Mesenchymal stem cell (in vitro differentiated cells and primary cell): Measurements from ENCODE around the gene ADRM1.

Experiments
- DNase-seq: peaks from one replicate; pipeline ENCODE4 v3.0.0-alpha.2; 2013
- H2AFZ ChIP-seq: one replicate; pipeline ENCODE4 v1.6.1; 2013; ENCODE audit warnings: low read depth, mild to moderate bottlenecking, control low read depth, inconsistent platforms, low read length, moderate library complexity
- H2AK5ac ChIP-seq: 2 replicates; pipeline ENCODE4 v1.6.1; 2013; ENCODE audit warnings: low read length, moderate library complexity, mild to moderate bottlenecking, inconsistent platforms; ENCODE audit not compliant: severe bottlenecking
- H2BK120ac ChIP-seq: one replicate; pipeline ENCODE4 v1.6.1; 2013; ENCODE audit warnings: low read depth, mild to moderate bottlenecking, inconsistent platforms, low read length, moderate library complexity
- H2BK12ac ChIP-seq, 2 experiments: one replicate each; pipeline ENCODE4 v1.6.1; 2013; ENCODE audit warnings: inconsistent platforms in 2 of 2, low read length in 2 of 2, mild to moderate bottlenecking in 2 of 2, moderate library complexity in 2 of 2, control low read depth in 1 of 2
- H2BK15ac ChIP-seq: one replicate; pipeline ENCODE4 v1.6.1; 2013; ENCODE audit warnings: mild to moderate bottlenecking, low read depth, inconsistent platforms; ENCODE audit not compliant: poor library complexity, severe bottlenecking
- H2BK5ac ChIP-seq: 2 replicates; pipeline ENCODE4 v1.6.1; 2013; ENCODE audit warnings: low read depth, mild to moderate bottlenecking, low read length, control low read depth, inconsistent platforms; ENCODE audit not compliant: poor library complexity, severe bottlenecking
- H3K14ac ChIP-seq, 2 experiments: one replicate each; pipeline ENCODE4 v1.6.1; 2013; ENCODE audit warnings: inconsistent platforms in 2 of 2, low read length in 2 of 2, control low read depth in 1 of 2, mild to moderate bottlenecking in 1 of 2, moderate library complexity in 1 of 2
- H3K18ac ChIP-seq, 2 experiments: one replicate each; pipeline ENCODE4 v1.6.1; 2013; ENCODE audit warnings: inconsistent platforms in 2 of 2, low read length in 2 of 2, control low read depth in 1 of 2, low read depth in 1 of 2, mild to moderate bottlenecking in 1 of 2
- H3K23ac ChIP-seq, 2 experiments: one replicate each; pipeline ENCODE4 v1.6.1; 2013; ENCODE audit warnings: inconsistent platforms in 2 of 2, low read length in 2 of 2, mild to moderate bottlenecking in 2 of 2, moderate library complexity in 2 of 2, control low read depth in 1 of 2
- H3K27ac ChIP-seq: 2 replicates; pipeline ENCODE4 v1.5.1; 2013; ENCODE audit warnings: mild to moderate bottlenecking, moderate library complexity, low read length, control low read depth, inconsistent platforms; ENCODE audit not compliant: poor library complexity, severe bottlenecking
- H3K27me3 ChIP-seq, 2 experiments: 2 replicates each; pipeline versions ENCODE4 v1.6.1 to v1.7.0; 2013; ENCODE audit warnings: low read length in 2 of 2, mild to moderate bottlenecking in 2 of 2, moderate library complexity in 2 of 2, control low read depth in 1 of 2, inconsistent platforms in 1 of 2; ENCODE audit not compliant: control insufficient read depth in 1 of 2, insufficient read depth in 1 of 2
- H3K36me3 ChIP-seq, 2 experiments: 2 replicates each; pipeline versions ENCODE4 v1.6.1 to v1.7.0; 2013; ENCODE audit warnings: low read length in 2 of 2, control low read depth in 1 of 2, inconsistent platforms in 1 of 2, low read depth in 1 of 2, mild to moderate bottlenecking in 1 of 2; ENCODE audit not compliant: insufficient read depth in 2 of 2, control insufficient read depth in 1 of 2
- H3K4ac ChIP-seq, 2 experiments: one replicate each; pipeline ENCODE4 v1.6.1; 2013; ENCODE audit warnings: inconsistent platforms in 2 of 2, low read length in 2 of 2, mild to moderate bottlenecking in 2 of 2, moderate library complexity in 2 of 2, control low read depth in 1 of 2, low read depth in 1 of 2
- H3K4me1 ChIP-seq: 2 replicates; pipeline ENCODE4 v1.6.1; 2013; ENCODE audit warnings: low read depth, low read length, control low read depth; ENCODE audit not compliant: control insufficient read depth, insufficient read depth
- H3K4me2 ChIP-seq: 2 replicates; pipeline ENCODE4 v1.6.1; 2013; ENCODE audit warnings: low read length, mild to moderate bottlenecking, inconsistent platforms; ENCODE audit not compliant: poor library complexity, severe bottlenecking
- H3K4me3 ChIP-seq, 2 experiments: 2 replicates each; pipeline versions ENCODE4 v1.5.1 to v1.7.0; 2013; ENCODE audit warnings: low read length in 2 of 2, mild to moderate bottlenecking in 2 of 2, control low read depth in 1 of 2, low read depth in 1 of 2; ENCODE audit not compliant: insufficient read depth in 1 of 2
- H3K79me1 ChIP-seq: replicated peaks from 2 replicates; pipeline ENCODE4 v1.6.1; 2013; ENCODE audit warnings: mild to moderate bottlenecking, control low read depth, low read length, inconsistent platforms; ENCODE audit not compliant: poor library complexity, severe bottlenecking
- H3K9ac ChIP-seq: 2 replicates; pipeline ENCODE4 v1.7.0; 2013; ENCODE audit warnings: mild to moderate bottlenecking, low read length, moderate library complexity
- H3K9me3 ChIP-seq: 2 replicates; pipeline ENCODE4 v1.7.0; 2013; ENCODE audit warnings: mild to moderate bottlenecking, low read length; ENCODE audit not compliant: control insufficient read depth
- H4K8ac ChIP-seq: one replicate; pipeline ENCODE4 v1.6.1; 2013; ENCODE audit warnings: inconsistent platforms, mild to moderate bottlenecking, low read length, moderate library complexity
- H4K91ac ChIP-seq: one replicate; pipeline ENCODE4 v1.6.1; 2013; ENCODE audit warnings: mild to moderate bottlenecking, low read length, inconsistent platforms
- WGBS: methylation state at CpG from one replicate; pipeline ENCODE4 v1.1.7; 2013; ENCODE audit warnings: mixed read lengths; 5-methylcytosine and 5-hydroxymethylcytosine counted together

ADRM1 gene

GRCh38 chr20:62296724-62297448, 5.9 kb upstream of the ADRM1 start:
- WGBS, result 94% methylated on average over 30 of the region's 30 CpGs
- H3K4ac ChIP-seq, result no peak overlapping the region
- H2BK15ac ChIP-seq, result no peak overlapping the region
- H2BK5ac ChIP-seq, result no peak overlapping the region
- H3K4me1 ChIP-seq, result peaks cover 3% of the 10 kb centered on the region
- DNase-seq, result no peak
- H3K36me3 ChIP-seq, result peaks cover 47 to 68% of the 10 kb centered on the region in 2 experiments
- no peak overlapping the region for H3K27ac ChIP-seq
- no peak overlapping the region for H3K9ac ChIP-seq
- no peaks in the 10 kb centered on the region for H3K9me3 ChIP-seq
- H4K8ac ChIP-seq, result no peak overlapping the region
- H3K14ac ChIP-seq, result no peak overlapping the region
- no peak overlapping the region for H3K18ac ChIP-seq
- no peak overlapping the region for H3K4me3 ChIP-seq
- H3K4me2 ChIP-seq, result no peak overlapping the region
- H2AK5ac ChIP-seq, result no peak overlapping the region
- H2BK12ac ChIP-seq, result no peak overlapping the region
- H4K91ac ChIP-seq, result no peak overlapping the region
- H2AFZ ChIP-seq, result no peak overlapping the region
- H2BK120ac ChIP-seq, result no peak overlapping the region
- H3K79me1 ChIP-seq, result peaks cover 17% of the 10 kb centered on the region
- no peak overlapping the region for H3K23ac ChIP-seq
- no peaks in the 10 kb centered on the region for H3K27me3 ChIP-seq

- no peak overlapping the region for H2AK5ac ChIP-seq
- H2BK5ac ChIP-seq, result no peak overlapping the region
- H3K4me3 ChIP-seq, result no peak overlapping the region
- H3K23ac ChIP-seq, result no peak overlapping the region
- H3K18ac ChIP-seq, result no peak overlapping the region
- H2BK12ac ChIP-seq, result no peak overlapping the region
- no peak overlapping the region for H2AFZ ChIP-seq
- H3K36me3 ChIP-seq, result peaks cover 42 to 62% of the 10 kb centered on the region in 2 experiments
- no peak overlapping the region for H2BK120ac ChIP-seq
- no peaks in the 10 kb centered on the region for H3K27me3 ChIP-seq
- no peaks in the 10 kb centered on the region for H3K9me3 ChIP-seq
- 89% methylated on average over 29 of the region's 29 CpGs for WGBS
- peaks cover 17% of the 10 kb centered on the region for H3K79me1 ChIP-seq
- H3K9ac ChIP-seq, result no peak overlapping the region
- no peak overlapping the region for H4K8ac ChIP-seq
- no peak overlapping the region for H3K4me2 ChIP-seq
- H4K91ac ChIP-seq, result no peak overlapping the region
- H3K4ac ChIP-seq, result no peak overlapping the region
- no peak overlapping the region for H2BK15ac ChIP-seq
- peaks cover 3% of the 10 kb centered on the region for H3K4me1 ChIP-seq
- no peak for DNase-seq
- no peak overlapping the region for H3K14ac ChIP-seq
- no peak overlapping the region for H3K27ac ChIP-seq
Measured at GRCh38 chr20:62297449-62298227, 5.2 kb upstream of the ADRM1 start.

GRCh38 chr20:62298577-62299249, 4.1 kb upstream of the ADRM1 start:
- Histone ChIP-seq H3K9ac (no peak overlapping the region), H3K36me3 (peaks cover 36 to 58% of the 10 kb centered on the region in 2 experiments), H3K14ac (no peak overlapping the region), H4K8ac (no peak overlapping the region), H3K4me1 (peaks cover 5% of the 10 kb centered on the region), H3K23ac (no peak overlapping the region), H2BK15ac (no peak overlapping the region), H3K9me3 (no peaks in the 10 kb centered on the region), H2AFZ (no peak overlapping the region), H3K4me2 (no peak overlapping the region), H3K18ac (no peak overlapping the region), H3K27me3 (no peaks in the 10 kb centered on the region), H2AK5ac (no peak overlapping the region), H2BK12ac (no peak overlapping the region), H2BK5ac (no peak overlapping the region), H4K91ac (no peak overlapping the region), H3K4me3 (no peak overlapping the region), H2BK120ac (no peak overlapping the region), H3K27ac (no peak overlapping the region), H3K4ac (no peak overlapping the region), H3K79me1 (peaks cover 16% of the 10 kb centered on the region)
- WGBS, result 98% methylated on average over 31 of the region's 33 CpGs
- no peak for DNase-seq

GRCh38 chr20:62299666-62300236, 3.0 kb upstream of the ADRM1 start:
- H2BK15ac ChIP-seq, result no peak overlapping the region
- no peak overlapping the region for H4K8ac ChIP-seq
- H3K14ac ChIP-seq, result no peak overlapping the region
- no peak overlapping the region for H3K23ac ChIP-seq
- H2BK120ac ChIP-seq, result no peak overlapping the region
- H2AFZ ChIP-seq, result no peak overlapping the region
- peaks cover 16% of the 10 kb centered on the region for H3K79me1 ChIP-seq
- H3K36me3 ChIP-seq, result peaks cover 28 to 60% of the 10 kb centered on the region in 2 experiments
- no peaks in the 10 kb centered on the region for H3K27me3 ChIP-seq
- H3K4ac ChIP-seq, result no peak overlapping the region
- peaks cover 14% of the 10 kb centered on the region for H3K4me1 ChIP-seq
- no peak overlapping the region for H2BK12ac ChIP-seq
- no peaks in the 10 kb centered on the region for H3K9me3 ChIP-seq
- DNase-seq, result no peak
- no peak overlapping the region for H3K4me2 ChIP-seq
- no peak overlapping the region for H2AK5ac ChIP-seq
- no peak overlapping the region for H4K91ac ChIP-seq
- H3K18ac ChIP-seq, result no peak overlapping the region
- WGBS, result 90% methylated on average over 12 of the region's 12 CpGs
- H3K27ac ChIP-seq, result no peak overlapping the region
- no peak overlapping the region for H3K9ac ChIP-seq
- no peak overlapping the region for H2BK5ac ChIP-seq
- no peak overlapping the region for H3K4me3 ChIP-seq
